ENCODE results near the gene TNS1. TPM values are rescaled to one million over a fixed set of nuclear protein-coding genes. Genes with fewer than 3 reads are reported as not detected.

Gene TNS1
- total RNA-seq, 1 donor from 2014 or later: 25.1 TPM

GRCh38 chr2:217804338-217804737 is 198.5 kb downstream of the TNS1 start:
- H3K4me3 ChIP-seq (ENCODE audit: low read depth, low read length): no peak overlapping the region
- DNase-seq (ENCODE audit: low read depth): no peak
- TF ChIP-seq CTCF (conservative IDR thresholded peaks at IDR 0.05; ENCODE audit: low read depth, low read length): no peak

GRCh38 chr2:217803653-217803960 is 199.2 kb downstream of the TNS1 start:
- no peak for TF ChIP-seq CTCF (conservative IDR thresholded peaks at IDR 0.05; ENCODE audit: low read depth, low read length)
- no peak for DNase-seq (ENCODE audit: low read depth)
- H3K4me3 ChIP-seq (ENCODE audit: low read depth, low read length): no peak overlapping the region

- DNase-seq (ENCODE audit: low read depth): no peak
- no peak for TF ChIP-seq CTCF (conservative IDR thresholded peaks at IDR 0.05; ENCODE audit: low read depth, low read length)
- no peak overlapping the region for H3K4me3 ChIP-seq (ENCODE audit: low read depth, low read length)
These were observed 199.7 kb downstream of the TNS1 start for GRCh38 chr2:217802876-217803652.

- DNase-seq (ENCODE audit: low read depth): no peak
- no peak overlapping the region for H3K4me3 ChIP-seq (ENCODE audit: low read depth, low read length)
These were observed 200.5 kb downstream of the TNS1 start for GRCh38 chr2:217802266-217802665.

GRCh38 chr2:217801711-217802110 is 201.1 kb downstream of the TNS1 start:
- no peak for TF ChIP-seq CTCF (conservative IDR thresholded peaks at IDR 0.05; ENCODE audit: low read depth, low read length)
- no peak for DNase-seq (ENCODE audit: low read depth)
- H3K4me3 ChIP-seq (ENCODE audit: low read depth, low read length): no peak overlapping the region

More at GRCh38 chr2:217802266-217802665, 200.5 kb downstream of the TNS1 start:
- no peak for TF ChIP-seq CTCF (conservative IDR thresholded peaks at IDR 0.05; ENCODE audit: low read depth, low read length)

- no peak for DNase-seq (ENCODE audit: low read depth)
- no peak for TF ChIP-seq CTCF (conservative IDR thresholded peaks at IDR 0.05; ENCODE audit: low read depth, low read length)
- no peak overlapping the region for H3K4me3 ChIP-seq (ENCODE audit: low read depth, low read length)
These were observed 201.7 kb downstream of the TNS1 start for GRCh38 chr2:217801115-217801531.

Data from epithelial cell of proximal tubule (primary cell).